ENCODE results near the gene COL16A1. TPM values are rescaled to one million over a fixed set of nuclear protein-coding genes. Genes with fewer than 3 reads are reported as not detected.
A peak's percentile ranks its signal among the peaks of the same experiment; 100 is the strongest.

COL16A1 gene
- total RNA-seq, 2 donors from 2014 or later = 10.1 to 15.8 TPM

- no peaks in the 10 kb centered on the region for H3K9me3 ChIP-seq
- H3K4me3 ChIP-seq = no peak overlapping the region
- peaks cover 3% of the 10 kb centered on the region for H3K4me1 ChIP-seq
- ATAC-seq (no peak), DNase-seq (peak in 1 of 4 donors; percentile 25)
- TF ChIP-seq POLR2A (IDR thresholded peaks at IDR 0.05) = no peak
- TF ChIP-seq, protein P1, sequence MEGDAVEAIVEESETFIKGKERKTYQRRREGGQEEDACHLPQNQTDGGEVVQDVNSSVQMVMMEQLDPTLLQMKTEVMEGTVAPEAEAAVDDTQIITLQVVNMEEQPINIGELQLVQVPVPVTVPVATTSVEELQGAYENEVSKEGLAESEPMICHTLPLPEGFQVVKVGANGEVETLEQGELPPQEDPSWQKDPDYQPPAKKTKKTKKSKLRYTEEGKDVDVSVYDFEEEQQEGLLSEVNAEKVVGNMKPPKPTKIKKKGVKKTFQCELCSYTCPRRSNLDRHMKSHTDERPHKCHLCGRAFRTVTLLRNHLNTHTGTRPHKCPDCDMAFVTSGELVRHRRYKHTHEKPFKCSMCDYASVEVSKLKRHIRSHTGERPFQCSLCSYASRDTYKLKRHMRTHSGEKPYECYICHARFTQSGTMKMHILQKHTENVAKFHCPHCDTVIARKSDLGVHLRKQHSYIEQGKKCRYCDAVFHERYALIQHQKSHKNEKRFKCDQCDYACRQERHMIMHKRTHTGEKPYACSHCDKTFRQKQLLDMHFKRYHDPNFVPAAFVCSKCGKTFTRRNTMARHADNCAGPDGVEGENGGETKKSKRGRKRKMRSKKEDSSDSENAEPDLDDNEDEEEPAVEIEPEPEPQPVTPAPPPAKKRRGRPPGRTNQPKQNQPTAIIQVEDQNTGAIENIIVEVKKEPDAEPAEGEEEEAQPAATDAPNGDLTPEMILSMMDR (IDR thresholded peaks at IDR 0.05) = no peak
- H3K27ac ChIP-seq = no peak overlapping the region
- H3K27me3 ChIP-seq = peaks cover 0 to 3% of the 10 kb centered on the region in 2 donors
- intact Hi-C loops (cut with DNase I) = no loop called here
- 72 to 82% methylated on average over 9 to 12 of the region's 12 CpGs for WGBS, 2 donors
- no peaks in the 10 kb centered on the region for H3K36me3 ChIP-seq (replicated peaks in 1 of 2; ENCODE audit: insufficient read depth in 1 of 2, low read depth in 2 of 2)
Measured at GRCh38 chr1:31725777-31726535, 22.1 kb upstream of the COL16A1 start.

GRCh38 chr1:31725134-31725533 lies 21.3 kb upstream of the COL16A1 start:
- 80 to 90% methylated on average over 10 of the region's 10 CpGs for WGBS, 2 donors
- no peaks in the 10 kb centered on the region for H3K36me3 ChIP-seq (replicated peaks in 1 of 2; ENCODE audit: insufficient read depth in 1 of 2, low read depth in 2 of 2)
- H3K27ac ChIP-seq = no peak overlapping the region
- H3K27me3 ChIP-seq = peaks cover 0 to 3% of the 10 kb centered on the region in 2 donors
- TF ChIP-seq, protein P1 (IDR thresholded peaks at IDR 0.05) = no peak
- no peak for TF ChIP-seq POLR2A (IDR thresholded peaks at IDR 0.05)
- no peak for DNase-seq
- ATAC-seq = no peak
- intact Hi-C loops (cut with DNase I) = no loop called here
- H3K4me1 ChIP-seq = peaks cover 4% of the 10 kb centered on the region
- no peak overlapping the region for H3K4me3 ChIP-seq
- H3K9me3 ChIP-seq = no peaks in the 10 kb centered on the region

DNA sequence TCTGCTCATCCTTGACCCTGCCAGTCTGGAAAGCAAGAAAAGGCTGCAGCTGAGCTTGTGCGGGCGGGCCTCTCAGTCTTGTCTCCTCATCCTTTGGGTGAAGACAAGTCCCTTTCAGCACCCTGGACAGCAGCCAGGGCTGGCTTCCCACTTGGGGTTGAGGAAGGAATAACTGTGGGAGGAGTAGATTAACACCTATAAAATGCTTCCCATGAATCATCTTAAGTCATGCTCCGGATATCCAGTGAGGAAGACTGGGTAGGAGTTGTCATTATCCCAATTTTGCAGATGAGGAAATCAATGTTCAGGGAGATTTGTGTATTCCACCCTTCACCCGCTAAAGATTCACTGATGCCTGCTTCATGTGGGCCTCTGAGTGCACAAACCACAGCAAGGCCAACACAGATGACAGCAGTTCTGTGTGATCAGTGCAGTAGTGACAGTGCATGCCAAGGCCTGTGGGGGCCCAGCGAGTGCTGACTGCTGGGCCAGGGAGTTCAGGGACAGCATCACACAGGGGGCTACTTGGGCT lies 20.1 kb upstream of the COL16A1 start:
- no peak for TF ChIP-seq POLR2A (IDR thresholded peaks at IDR 0.05)
- TF ChIP-seq, protein P1 (IDR thresholded peaks at IDR 0.05) = no peak
- Histone ChIP-seq H3K4me3 (no peak overlapping the region), H3K36me3 (replicated peaks in 1 of 2; ENCODE audit: insufficient read depth in 1 of 2, low read depth in 2 of 2) (no peaks in the 10 kb centered on the region), H3K27me3 (peaks cover 0 to 3% of the 10 kb centered on the region in 2 donors), H3K9me3 (no peaks in the 10 kb centered on the region), H3K27ac (no peak overlapping the region), H3K4me1 (peaks cover 4% of the 10 kb centered on the region)
- WGBS, 2 donors = 48 to 56% methylated on average over 5 of the region's 5 CpGs
- peak; percentile 48 to 69 (median 62) for DNase-seq
- no peak for ATAC-seq
- intact Hi-C loops (cut with DNase I) = no loop called here

- intact Hi-C loops (cut with DNase I) = no loop called here
- WGBS, 2 donors = 62 to 86% methylated on average over 2 to 4 of the region's 4 CpGs
- DNase-seq (no peak), ATAC-seq (no peak)
- H3K9me3 ChIP-seq = no peaks in the 10 kb centered on the region
- H3K4me3 ChIP-seq = no peak overlapping the region
- no peaks in the 10 kb centered on the region for H3K27me3 ChIP-seq
- no peak overlapping the region for H3K27ac ChIP-seq
- no peak for TF ChIP-seq POLR2A (IDR thresholded peaks at IDR 0.05)
- TF ChIP-seq, protein P1 (IDR thresholded peaks at IDR 0.05) = no peak
- H3K36me3 ChIP-seq (replicated peaks in 1 of 2; ENCODE audit: insufficient read depth in 1 of 2, low read depth in 2 of 2) = no peaks in the 10 kb centered on the region
- H3K4me1 ChIP-seq = peaks cover 20% of the 10 kb centered on the region
Measured at GRCh38 chr1:31718327-31718897, 14.6 kb upstream of the COL16A1 start.
